HepG2 (cell line): Measurements from ENCODE around the gene BMX. TPM values are rescaled to one million over a fixed set of nuclear protein-coding genes. Genes with fewer than 3 reads are reported as not detected.

Experiments
- ARNTL ChIP-seq: sonication (generic); formaldehyde crosslinking; IDR thresholded peaks from 2 replicates; pipeline ENCODE4 v1.4.0; 2020; ENCODE audit warnings: mild to moderate bottlenecking, missing genetic modification reagents
- BRD4 ChIP-seq: sonication (generic); formaldehyde crosslinking; IDR thresholded peaks from 2 replicates; pipeline ENCODE4 v1.4.0; 2020; ENCODE audit warnings: missing genetic modification reagents
- EP300 ChIP-seq, 3 experiments: sonication (generic) in 1 of 3; formaldehyde crosslinking in 1 of 3; IDR thresholded peaks; 2 replicates each; pipeline versions ENCODE4 v1.5.1 to v1.6.1; 2011 to 2020; ENCODE audit warnings: low read depth in 2 of 3, low read length in 2 of 3, borderline replicate concordance in 1 of 3, improper control_type of control experiment in 1 of 3, mild to moderate bottlenecking in 1 of 3, missing genetic modification reagents in 1 of 3, moderate library complexity in 1 of 3
- FOSL1 ChIP-seq: sonication (generic); formaldehyde crosslinking; IDR thresholded peaks from 2 replicates; pipeline ENCODE4 v1.9.0; 2021; ENCODE audit warnings: missing genetic modification reagents, borderline replicate concordance
- GATAD2A ChIP-seq: IDR thresholded peaks from 2 replicates; pipeline ENCODE4 v1.6.1; 2016
- GLMP ChIP-seq: sonication (generic); formaldehyde crosslinking; IDR thresholded peaks from 2 replicates; pipeline ENCODE4 v1.9.0; 2021; ENCODE audit warnings: missing genetic modification reagents, mild to moderate bottlenecking, borderline replicate concordance
- HOMEZ ChIP-seq: IDR thresholded peaks from 2 replicates; pipeline ENCODE4 v1.6.1; 2016; ENCODE audit warnings: low read depth
- NKX3-1 ChIP-seq: sonication (generic); formaldehyde crosslinking; IDR thresholded peaks from 2 replicates; pipeline ENCODE4 v1.5.0; 2020; ENCODE audit warnings: missing genetic modification reagents
- SOX6 ChIP-seq, 2 experiments: fragments of 450-650 bp in 1 of 2; sonication (generic) in 1 of 2; formaldehyde crosslinking in 1 of 2; IDR thresholded peaks; 2 replicates each; pipeline versions ENCODE4 v1.4.0 to v1.6.1; 2017 to 2020; ENCODE audit warnings: antibody characterized with exemption in 1 of 2, mild to moderate bottlenecking in 1 of 2, missing genetic modification reagents in 1 of 2
- TAF1 ChIP-seq: sonication (generic); formaldehyde crosslinking; IDR thresholded peaks from 2 replicates; pipeline ENCODE4 v1.4.0; 2020; ENCODE audit warnings: missing genetic modification reagents
- TEAD3 ChIP-seq: optimal IDR thresholded peaks from 2 replicates; pipeline ENCODE3; 2016; ENCODE audit warnings: borderline replicate concordance
- USF2 ChIP-seq, 2 experiments: sonication (generic) in 1 of 2; formaldehyde crosslinking in 1 of 2; IDR thresholded peaks; 2 replicates each; pipeline versions ENCODE4 v1.5.1 to v1.6.1; 2011 to 2020; ENCODE audit warnings: borderline replicate concordance in 1 of 2, low read depth in 1 of 2, low read length in 1 of 2, mild to moderate bottlenecking in 1 of 2, missing genetic modification reagents in 1 of 2, moderate library complexity in 1 of 2
- ZMYM3 ChIP-seq: sonication (generic); formaldehyde crosslinking; IDR thresholded peaks from 2 replicates; pipeline ENCODE4 v1.5.1; 2020; ENCODE audit warnings: mild to moderate bottlenecking, missing genetic modification reagents
- ZSCAN21 ChIP-seq: sonication (generic); formaldehyde crosslinking; IDR thresholded peaks from 2 replicates; pipeline ENCODE4 v1.8.0; 2022; ENCODE audit warnings: mild to moderate bottlenecking, missing genetic modification reagents, moderate library complexity, borderline replicate concordance
- polyA plus RNA-seq, 8 experiments: library from polyadenylated mRNA; depleted of rRNA in 3 of 8; stranded (reverse) in 7 of 8; unstranded in 1 of 8; fragments of >200 nt; fragmentation: Illumina TruSeq in 4 of 8; extraction: Trizol in 4 of 8; gene quantifications; 2 replicates each; pipeline versions ENCODE4 v1.2.1 to v1.2.3, GENCODE V29; 2011 to 2016; ENCODE audit warnings: low read depth in 4 of 8, missing spikeins in 1 of 8, mixed read lengths in 1 of 8; ENCODE audit not compliant: insufficient read depth in 1 of 8
- total RNA-seq, 5 experiments: library from RNA; depleted of rRNA; stranded (reverse); fragments of >200 nt; fragmentation: Illumina TruSeq; extraction: Trizol; gene quantifications; 2 replicates each; pipeline ENCODE4 v1.2.3, GENCODE V29; 2016; ENCODE audit warnings: low read depth in 1 of 5
- TF ChIP-seq, protein P1 (sequence below), 2 experiments: sonication (generic) in 1 of 2; formaldehyde crosslinking in 1 of 2; IDR thresholded peaks; 2 replicates each; pipeline versions ENCODE4 v1.6.1 to v1.9.0; 2014 to 2022; ENCODE audit warnings: antibody characterized with exemption in 1 of 2, borderline replicate concordance in 1 of 2, inconsistent platforms in 1 of 2, low read depth in 1 of 2, missing genetic modification reagents in 1 of 2
- TF ChIP-seq, protein P2 (sequence below): sonication (generic); formaldehyde crosslinking; IDR thresholded peaks from 2 replicates; pipeline ENCODE4 v1.4.0; 2020; ENCODE audit warnings: mild to moderate bottlenecking, low read depth, missing genetic modification reagents

Gene BMX
- total and polyA plus RNA-seq, 2 of the 13 experiments (the other 11 are each of a cell fraction or from before 2014, with no cell fraction given): not detected

DNA sequence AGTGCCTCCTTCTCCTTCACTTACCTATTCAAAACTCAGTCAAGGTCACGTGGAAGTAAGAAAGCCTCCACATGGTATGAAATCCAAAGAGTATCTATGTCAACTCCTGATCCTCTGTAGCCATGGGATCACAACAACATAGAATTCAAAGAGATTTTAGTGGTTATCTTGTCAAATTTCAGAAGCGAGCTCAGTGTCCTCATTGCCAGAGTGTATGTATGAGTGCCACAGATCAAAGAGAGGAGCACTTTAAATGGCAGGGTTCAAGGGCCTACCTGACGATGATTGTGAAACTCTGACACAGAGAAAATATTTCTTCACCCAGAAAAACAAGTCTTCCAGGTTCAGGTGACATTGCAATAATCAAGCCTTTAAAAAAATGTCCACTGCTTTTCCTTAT, 101.3 kb downstream of the BMX start (continued):
- TF ChIP-seq SOX6 (IDR thresholded peaks at IDR 0.05) (no peak), SOX6 (CRISPR knock-in tag; IDR thresholded peaks at IDR 0.05) (peak; percentile 58; the same call in 1 of the 2 replicates), ZSCAN21 (CRISPR knock-in tag) (no peak), BRD4 (no peak), ZMYM3 (no peak), NKX3-1 (CRISPR knock-in tag) (no peak), GLMP (CRISPR knock-in tag) (no peak), FOSL1 (no peak), HOMEZ (CRISPR knock-in tag) (peak; percentile 49; the same call in 1 of the 2 replicates), TEAD3 (CRISPR knock-in tag) (peak; percentile 51), TAF1 (CRISPR knock-in tag) (no peak), EP300 (IDR thresholded peaks at IDR 0.05; ENCODE audit: low read depth in 2 of 2, low read length in 2 of 2) (peak in 1 of 2 experiments; percentile 73; a peak in 2 of 4 replicates), EP300 (CRISPR knock-in tag; IDR thresholded peaks at IDR 0.05; ENCODE audit: borderline replicate concordance) (no peak), USF2 (IDR thresholded peaks at IDR 0.05; ENCODE audit: low read depth, low read length) (no peak), USF2 (CRISPR knock-in tag; IDR thresholded peaks at IDR 0.05; ENCODE audit: borderline replicate concordance) (no peak), GATAD2A (peak; percentile 54; the same call in 1 of the 2 replicates), ARNTL (peak; percentile 36; the same call in 1 of the 2 replicates)
- TF ChIP-seq, protein P1, sequence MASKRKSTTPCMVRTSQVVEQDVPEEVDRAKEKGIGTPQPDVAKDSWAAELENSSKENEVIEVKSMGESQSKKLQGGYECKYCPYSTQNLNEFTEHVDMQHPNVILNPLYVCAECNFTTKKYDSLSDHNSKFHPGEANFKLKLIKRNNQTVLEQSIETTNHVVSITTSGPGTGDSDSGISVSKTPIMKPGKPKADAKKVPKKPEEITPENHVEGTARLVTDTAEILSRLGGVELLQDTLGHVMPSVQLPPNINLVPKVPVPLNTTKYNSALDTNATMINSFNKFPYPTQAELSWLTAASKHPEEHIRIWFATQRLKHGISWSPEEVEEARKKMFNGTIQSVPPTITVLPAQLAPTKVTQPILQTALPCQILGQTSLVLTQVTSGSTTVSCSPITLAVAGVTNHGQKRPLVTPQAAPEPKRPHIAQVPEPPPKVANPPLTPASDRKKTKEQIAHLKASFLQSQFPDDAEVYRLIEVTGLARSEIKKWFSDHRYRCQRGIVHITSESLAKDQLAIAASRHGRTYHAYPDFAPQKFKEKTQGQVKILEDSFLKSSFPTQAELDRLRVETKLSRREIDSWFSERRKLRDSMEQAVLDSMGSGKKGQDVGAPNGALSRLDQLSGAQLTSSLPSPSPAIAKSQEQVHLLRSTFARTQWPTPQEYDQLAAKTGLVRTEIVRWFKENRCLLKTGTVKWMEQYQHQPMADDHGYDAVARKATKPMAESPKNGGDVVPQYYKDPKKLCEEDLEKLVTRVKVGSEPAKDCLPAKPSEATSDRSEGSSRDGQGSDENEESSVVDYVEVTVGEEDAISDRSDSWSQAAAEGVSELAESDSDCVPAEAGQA (IDR thresholded peaks at IDR 0.05; ENCODE audit: low read depth): no peak
- TF ChIP-seq, protein P1 (CRISPR knock-in tag; IDR thresholded peaks at IDR 0.05; ENCODE audit: borderline replicate concordance): no peak
- TF ChIP-seq, protein P2, sequence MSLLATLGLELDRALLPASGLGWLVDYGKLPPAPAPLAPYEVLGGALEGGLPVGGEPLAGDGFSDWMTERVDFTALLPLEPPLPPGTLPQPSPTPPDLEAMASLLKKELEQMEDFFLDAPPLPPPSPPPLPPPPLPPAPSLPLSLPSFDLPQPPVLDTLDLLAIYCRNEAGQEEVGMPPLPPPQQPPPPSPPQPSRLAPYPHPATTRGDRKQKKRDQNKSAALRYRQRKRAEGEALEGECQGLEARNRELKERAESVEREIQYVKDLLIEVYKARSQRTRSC (CRISPR knock-in tag): no peak
